Measurements from ENCODE around the gene MCOLN2. TPM values are rescaled to one million over a fixed set of nuclear protein-coding genes. Genes with fewer than 3 reads are reported as not detected.
"Not testable (repeated sequence)": the region's sequence is repeated elsewhere in the genome, so short reads cannot be mapped to it uniquely, and the experiment has no call there.

Gene MCOLN2
- total RNA-seq, 1 donor from 2014 or later, result 0.19 TPM

DNA sequence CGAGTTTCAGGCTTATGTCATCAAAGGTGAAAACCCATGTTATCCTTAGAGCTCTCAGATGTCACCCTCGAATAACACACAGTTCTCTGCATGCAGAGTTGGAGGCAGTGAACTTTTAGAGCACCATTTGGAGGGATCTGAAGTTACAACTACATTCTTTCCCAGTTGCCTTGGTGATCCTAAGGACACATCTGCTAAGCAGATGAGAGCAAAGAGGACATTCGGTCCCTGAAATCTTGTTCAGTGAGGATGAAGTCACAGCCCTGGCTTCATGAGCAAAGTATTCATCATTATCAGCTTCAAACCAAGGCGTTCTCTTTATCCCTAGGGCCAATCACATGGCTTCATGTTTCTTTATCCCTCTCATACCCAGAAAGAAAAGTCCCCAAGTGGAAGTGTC is 23.1 kb upstream of the MCOLN2 start:
- Histone ChIP-seq H3K27ac (replicated peaks) (peak overlapping the region; percentile 20), H3K27me3 (ENCODE audit: low read depth) (peaks cover 7% of the 10 kb centered on the region), H3K36me3 (no peaks in the 10 kb centered on the region), H3K4me1 (no peaks in the 10 kb centered on the region), H3K9me3 (replicated peaks) (peaks cover 1% of the 10 kb centered on the region), H3K4me3 (no peak overlapping the region)
- TF ChIP-seq, protein P1, sequence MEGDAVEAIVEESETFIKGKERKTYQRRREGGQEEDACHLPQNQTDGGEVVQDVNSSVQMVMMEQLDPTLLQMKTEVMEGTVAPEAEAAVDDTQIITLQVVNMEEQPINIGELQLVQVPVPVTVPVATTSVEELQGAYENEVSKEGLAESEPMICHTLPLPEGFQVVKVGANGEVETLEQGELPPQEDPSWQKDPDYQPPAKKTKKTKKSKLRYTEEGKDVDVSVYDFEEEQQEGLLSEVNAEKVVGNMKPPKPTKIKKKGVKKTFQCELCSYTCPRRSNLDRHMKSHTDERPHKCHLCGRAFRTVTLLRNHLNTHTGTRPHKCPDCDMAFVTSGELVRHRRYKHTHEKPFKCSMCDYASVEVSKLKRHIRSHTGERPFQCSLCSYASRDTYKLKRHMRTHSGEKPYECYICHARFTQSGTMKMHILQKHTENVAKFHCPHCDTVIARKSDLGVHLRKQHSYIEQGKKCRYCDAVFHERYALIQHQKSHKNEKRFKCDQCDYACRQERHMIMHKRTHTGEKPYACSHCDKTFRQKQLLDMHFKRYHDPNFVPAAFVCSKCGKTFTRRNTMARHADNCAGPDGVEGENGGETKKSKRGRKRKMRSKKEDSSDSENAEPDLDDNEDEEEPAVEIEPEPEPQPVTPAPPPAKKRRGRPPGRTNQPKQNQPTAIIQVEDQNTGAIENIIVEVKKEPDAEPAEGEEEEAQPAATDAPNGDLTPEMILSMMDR (IDR thresholded peaks at IDR 0.05; ENCODE audit: borderline replicate concordance), result no peak
- intact Hi-C loops (cut with micrococcal nuclease), result no loop called here
- no peak for DNase-seq

GRCh38 chr1:85015826-85016225 is 18.9 kb upstream of the MCOLN2 start:
- TF ChIP-seq, protein P1 (IDR thresholded peaks at IDR 0.05; ENCODE audit: borderline replicate concordance), result no peak
- Histone ChIP-seq H3K4me1 (no peaks in the 10 kb centered on the region), H3K9me3 (replicated peaks) (peaks cover 13% of the 10 kb centered on the region), H3K27me3 (ENCODE audit: low read depth) (no peaks in the 10 kb centered on the region), H3K27ac (replicated peaks) (no peak overlapping the region), H3K36me3 (no peaks in the 10 kb centered on the region), H3K4me3 (no peak overlapping the region)
- no peak for DNase-seq
- intact Hi-C loops (cut with micrococcal nuclease), result no loop called here

GRCh38 chr1:85005641-85006040 is 8.7 kb upstream of the MCOLN2 start:
- H3K4me1 ChIP-seq; H3K36me3 ChIP-seq; intact Hi-C loops (cut with micrococcal nuclease); H3K4me3 ChIP-seq; H3K27ac ChIP-seq (replicated peaks); DNase-seq: not testable (repeated sequence)
- peaks cover 26% of the 10 kb centered on the region for H3K9me3 ChIP-seq (replicated peaks)
- peaks cover 57% of the 10 kb centered on the region for H3K27me3 ChIP-seq (ENCODE audit: low read depth)

GRCh38 chr1:85001742-85002141 is 4.8 kb upstream of the MCOLN2 start:
- TF ChIP-seq, protein P1 (IDR thresholded peaks at IDR 0.05; ENCODE audit: borderline replicate concordance), result no peak
- Histone ChIP-seq H3K27me3 (ENCODE audit: low read depth) (peaks cover 84% of the 10 kb centered on the region), H3K9me3 (replicated peaks) (peaks cover 13% of the 10 kb centered on the region), H3K36me3 (no peaks in the 10 kb centered on the region), H3K27ac (replicated peaks) (no peak overlapping the region), H3K4me3 (no peak overlapping the region), H3K4me1 (peaks cover 21% of the 10 kb centered on the region)
- no peak for DNase-seq
- intact Hi-C loops (cut with micrococcal nuclease), result no loop called here

GRCh38 chr1:84998642-84999280 is 1.8 kb upstream of the MCOLN2 start:
- no peak for DNase-seq
- intact Hi-C loops (cut with micrococcal nuclease), result no loop called here
- Histone ChIP-seq H3K27me3 (ENCODE audit: low read depth) (peaks cover 79% of the 10 kb centered on the region), H3K9me3 (replicated peaks) (no peaks in the 10 kb centered on the region), H3K4me3 (peak overlapping the region; percentile 79), H3K27ac (replicated peaks) (no peak overlapping the region), H3K36me3 (no peaks in the 10 kb centered on the region), H3K4me1 (peaks cover 25% of the 10 kb centered on the region)
- TF ChIP-seq, protein P1 (IDR thresholded peaks at IDR 0.05; ENCODE audit: borderline replicate concordance), result no peak

Measured in left ventricle myocardium inferior (tissue), 1 donor.